OCI-LY7 (cell line): ENCODE measurements around the gene SLC48A1. TPM values are rescaled to one million over a fixed set of nuclear protein-coding genes. Genes with fewer than 3 reads are reported as not detected.
A peak's percentile ranks its signal among the peaks of the same experiment; 100 is the strongest.

Source experiments
- BruUV-seq: library from RNA; stranded (reverse); fragments of 400-500 nt; replicated peaks from 2 replicates; lab custom pipeline; 2021; lab: Mats Ljungman, UMichigan
- CTCF ChIA-PET: fragments of 300-600 bp; sonication (Branson Sonifier 250); formaldehyde crosslinking; loops from one replicate; lab custom pipeline; 2022; ENCODE audit warnings: antibody characterized with exemption; ENCODE audit not compliant: unreplicated experiment; lab: Charles Lee
- POLR2A ChIA-PET: fragments of 300-600 bp; sonication (Branson Sonifier 250); formaldehyde crosslinking; loops from one replicate; lab custom pipeline; 2022; ENCODE audit warnings: antibody characterized with exemption; lab: Charles Lee
- DNase-seq: peaks from one replicate; pipeline ENCODE4 v3.0.0-alpha.2; 2015; ENCODE audit warnings: low spot score
- H2AFZ ChIP-seq: fragments of 200-600 bp; sonication (generic), shearing (Covaris generic); 2 replicates; pipeline ENCODE4 v1.6.1; 2014; ENCODE audit warnings: mild to moderate bottlenecking, antibody characterized with exemption, low read length, moderate library complexity
- H3K27ac ChIP-seq: fragments of 200-600 bp; sonication (generic); 2 replicates; pipeline ENCODE4 v1.5.1; 2014; ENCODE audit warnings: mixed run types, low read depth, mild to moderate bottlenecking, moderate library complexity, low read length, inconsistent platforms; ENCODE audit not compliant: poor library complexity, severe bottlenecking
- H3K36me3 ChIP-seq: fragments of 200-600 bp; sonication (generic); 2 replicates; pipeline ENCODE4 v1.6.1; 2014; ENCODE audit warnings: mild to moderate bottlenecking, antibody characterized with exemption, low read length, moderate library complexity, mixed read lengths; ENCODE audit not compliant: insufficient read depth
- H3K4me1 ChIP-seq: fragments of 200-600 bp; sonication (generic); 2 replicates; pipeline ENCODE4 v1.5.1; 2014; ENCODE audit warnings: mild to moderate bottlenecking, low read length; ENCODE audit not compliant: insufficient read depth, poor library complexity, severe bottlenecking
- H3K4me2 ChIP-seq: fragments of 200-600 bp; sonication (generic); 2 replicates; pipeline ENCODE4 v1.6.1; 2014; ENCODE audit warnings: mild to moderate bottlenecking, low read length
- H3K4me3 ChIP-seq: fragments of 200-600 bp; sonication (generic); 2 replicates; pipeline ENCODE4 v1.5.1; 2014; ENCODE audit warnings: mild to moderate bottlenecking, low read depth, low read length; ENCODE audit not compliant: poor library complexity, severe bottlenecking
- H3K79me2 ChIP-seq: fragments of 200-600 bp; sonication (generic); 2 replicates; pipeline ENCODE4 v1.6.1; 2016; ENCODE audit warnings: low read depth, mild to moderate bottlenecking, low read length, moderate library complexity, mixed read lengths; ENCODE audit not compliant: insufficient read depth
- H3K9me2 ChIP-seq: fragments of 200-600 bp; sonication (generic); 2 replicates; pipeline ENCODE4 v1.6.1; 2016; ENCODE audit warnings: mild to moderate bottlenecking, low read length, mixed read lengths; ENCODE audit not compliant: insufficient read depth
- H3K9me3 ChIP-seq: fragments of 200-600 bp; sonication (generic); 2 replicates; pipeline ENCODE4 v1.6.1; 2014; ENCODE audit warnings: mild to moderate bottlenecking, mixed run types, low read length, mixed read lengths
- H4K20me1 ChIP-seq: fragments of 200-600 bp; sonication (generic); 2 replicates; pipeline ENCODE4 v1.6.1; 2014; ENCODE audit warnings: mild to moderate bottlenecking, antibody characterized with exemption, low read length, moderate library complexity, mixed read lengths; ENCODE audit not compliant: insufficient read depth
- EZH2phosphoT487 ChIP-seq: fragments of 200-600 bp; sonication (generic); IDR thresholded peaks from 2 replicates; pipeline ENCODE4 v1.6.1; 2018; ENCODE audit warnings: low read depth, borderline replicate concordance, mild to moderate bottlenecking, mixed run types, antibody characterized with exemption, low read length, moderate library complexity, mixed read lengths
- intact Hi-C: fragments of 100-400 bp; cut with micrococcal nuclease; formaldehyde crosslinking; loops from one replicate; pipeline ENCODE4 v1.10.0; 2022; ENCODE audit not compliant: unreplicated experiment
- total RNA-seq, 2 experiments: library from RNA; depleted of rRNA in 1 of 2; stranded (reverse); fragments of >200 nt in 1 of 2; shearing (Covaris generic) in 1 of 2; gene quantifications; 2 replicates each; pipeline ENCODE4 v1.2.3, GENCODE V29; 2014 to 2022
- TF ChIP-seq, protein P1 (sequence below): fragments of 200-600 bp; sonication (generic); conservative IDR thresholded peaks from 2 replicates; pipeline ENCODE4 v1.5.1; 2014; ENCODE audit warnings: mild to moderate bottlenecking, antibody characterized with exemption, low read length, moderate library complexity, mixed read lengths

SLC48A1 gene
- total RNA-seq, 2 experiments from 2014 or later: 9.6 to 12.0 TPM

DNA sequence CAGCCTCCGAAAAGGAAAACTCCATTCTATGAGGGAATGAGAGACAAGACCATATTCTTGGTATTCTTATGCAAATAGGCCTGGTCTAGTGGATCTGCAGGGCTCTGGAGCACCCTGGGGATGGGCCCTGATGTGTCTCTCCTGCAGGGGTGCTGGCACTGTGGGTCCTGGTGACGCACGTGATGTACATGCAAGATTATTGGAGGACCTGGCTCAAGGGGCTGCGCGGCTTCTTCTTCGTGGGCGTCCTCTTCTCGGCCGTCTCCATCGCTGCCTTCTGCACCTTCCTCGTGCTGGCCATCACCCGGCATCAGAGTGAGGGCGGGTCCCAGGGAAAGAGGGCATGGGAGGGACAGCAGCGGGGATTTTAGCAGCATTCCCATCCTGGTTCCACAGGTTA is 5.8 kb downstream of the SLC48A1 start:
- POLR2A ChIA-PET: no interaction called here
- intact Hi-C loops: loop anchor here (1.0 to 10.0 kb wide), 5 partner anchors 37 to 186 kb away; partner anchors contain the start of gene TMEM106C
- no peak overlapping the region for H3K4me2 ChIP-seq

DNA sequence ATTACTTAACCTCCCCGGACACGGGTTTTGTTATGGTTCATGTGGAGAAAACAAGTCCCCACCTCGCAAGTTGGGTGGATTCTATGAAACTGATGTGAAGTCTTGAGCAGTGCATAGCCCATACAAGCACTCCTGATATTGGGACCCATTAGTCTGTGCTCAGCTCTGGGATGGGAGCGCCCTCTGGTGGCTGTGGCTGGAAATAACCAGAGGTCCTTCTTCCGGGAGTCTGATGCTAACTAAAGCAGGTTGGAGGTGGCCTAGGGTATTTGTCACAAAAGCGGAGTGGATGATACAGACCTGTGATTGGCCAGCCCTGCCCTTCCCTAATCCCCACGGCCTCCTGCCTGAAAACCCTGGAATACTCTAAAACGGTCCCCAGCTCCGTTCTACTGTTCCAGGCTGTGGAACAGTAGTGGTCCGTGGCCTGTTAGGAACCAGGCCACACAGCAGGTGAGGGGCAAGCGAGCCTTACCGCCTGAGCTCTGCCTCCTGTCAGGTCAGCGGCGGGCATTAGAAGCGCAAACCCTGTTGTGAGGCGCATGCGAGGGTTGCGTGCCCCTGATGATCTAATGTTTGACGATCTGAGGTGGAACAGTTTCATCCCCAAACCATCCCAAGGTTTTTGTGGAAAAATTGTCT is 6.4 kb downstream of the SLC48A1 start:
- intact Hi-C loops: loop anchor here (1.0 to 10.0 kb wide), 5 partner anchors 37 to 185 kb away; partner anchors contain the start of gene TMEM106C
- Histone ChIP-seq H3K4me3 (no peak overlapping the region), H3K9me3 (no peaks in the 10 kb centered on the region), H3K79me2 (no peaks in the 10 kb centered on the region), H3K4me1 (peaks cover 42% of the 10 kb centered on the region), H3K4me2 (peak overlapping the region; percentile 23; the same call in 1 of the 2 replicates), H3K36me3 (peaks cover 25% of the 10 kb centered on the region; the same call in 1 of the 2 replicates), H3K9me2 (no peaks in the 10 kb centered on the region), H2AFZ (no peak overlapping the region), H3K27ac (no peak overlapping the region), H4K20me1 (no peaks in the 10 kb centered on the region)
- no TSS peak for BruUV-seq
- ChIA-PET CTCF (interaction anchor here (0.6 to 1.1 kb wide), 4 partner anchors 18 to 59 kb away, joined by 3 to 8 read pairs (median 3); no protein-coding TSS in a partner anchor), POLR2A (interaction anchor here (0.6 kb wide), 1 partner anchor 485 kb away, joined by 3 read pairs; no protein-coding TSS in a partner anchor)
- TF ChIP-seq, protein P1, sequence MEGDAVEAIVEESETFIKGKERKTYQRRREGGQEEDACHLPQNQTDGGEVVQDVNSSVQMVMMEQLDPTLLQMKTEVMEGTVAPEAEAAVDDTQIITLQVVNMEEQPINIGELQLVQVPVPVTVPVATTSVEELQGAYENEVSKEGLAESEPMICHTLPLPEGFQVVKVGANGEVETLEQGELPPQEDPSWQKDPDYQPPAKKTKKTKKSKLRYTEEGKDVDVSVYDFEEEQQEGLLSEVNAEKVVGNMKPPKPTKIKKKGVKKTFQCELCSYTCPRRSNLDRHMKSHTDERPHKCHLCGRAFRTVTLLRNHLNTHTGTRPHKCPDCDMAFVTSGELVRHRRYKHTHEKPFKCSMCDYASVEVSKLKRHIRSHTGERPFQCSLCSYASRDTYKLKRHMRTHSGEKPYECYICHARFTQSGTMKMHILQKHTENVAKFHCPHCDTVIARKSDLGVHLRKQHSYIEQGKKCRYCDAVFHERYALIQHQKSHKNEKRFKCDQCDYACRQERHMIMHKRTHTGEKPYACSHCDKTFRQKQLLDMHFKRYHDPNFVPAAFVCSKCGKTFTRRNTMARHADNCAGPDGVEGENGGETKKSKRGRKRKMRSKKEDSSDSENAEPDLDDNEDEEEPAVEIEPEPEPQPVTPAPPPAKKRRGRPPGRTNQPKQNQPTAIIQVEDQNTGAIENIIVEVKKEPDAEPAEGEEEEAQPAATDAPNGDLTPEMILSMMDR: peak; percentile 97
- no peak for TF ChIP-seq EZH2phosphoT487
- peak; percentile 89 for DNase-seq

More for the DNA sequence above, 5.8 kb downstream of the SLC48A1 start:
- Histone ChIP-seq H2AFZ (no peak overlapping the region), H3K9me2 (no peaks in the 10 kb centered on the region), H3K79me2 (no peaks in the 10 kb centered on the region), H3K9me3 (no peaks in the 10 kb centered on the region), H3K4me3 (no peak overlapping the region), H4K20me1 (no peaks in the 10 kb centered on the region), H3K4me1 (peaks cover 46% of the 10 kb centered on the region), H3K27ac (no peak overlapping the region), H3K36me3 (peaks cover 21% of the 10 kb centered on the region; the same call in 1 of the 2 replicates)
- CTCF ChIA-PET: interaction anchor here (0.7 to 3.3 kb wide), 3 partner anchors 18 to 60 kb away, joined by 3 to 13 read pairs (median 3); no protein-coding TSS in a partner anchor
- TF ChIP-seq, protein P1: no peak
- no peak for TF ChIP-seq EZH2phosphoT487
- DNase-seq: no peak
- no TSS peak for BruUV-seq
